Stimulated activated CD4-positive, alpha-beta T cell treated with anti-CD3 and anti-CD28 coated beads, Interleukin-1b, Interleukin-23, amount 100 ng/mL, for 4 hours (primary cell): Measurements from ENCODE around the gene OR4E2.
"Not testable (repeated sequence)": the region's sequence is repeated elsewhere in the genome, so short reads cannot be mapped to it uniquely, and the experiment has no call there.

ENCODE experiments used
- DNase-seq, 2 donors: peaks; one replicate each; pipeline ENCODE4 v3.0.0-alpha.2; 2020; ENCODE audit warnings: low read depth in 2 of 2

The OR4E2 gene

DNA sequence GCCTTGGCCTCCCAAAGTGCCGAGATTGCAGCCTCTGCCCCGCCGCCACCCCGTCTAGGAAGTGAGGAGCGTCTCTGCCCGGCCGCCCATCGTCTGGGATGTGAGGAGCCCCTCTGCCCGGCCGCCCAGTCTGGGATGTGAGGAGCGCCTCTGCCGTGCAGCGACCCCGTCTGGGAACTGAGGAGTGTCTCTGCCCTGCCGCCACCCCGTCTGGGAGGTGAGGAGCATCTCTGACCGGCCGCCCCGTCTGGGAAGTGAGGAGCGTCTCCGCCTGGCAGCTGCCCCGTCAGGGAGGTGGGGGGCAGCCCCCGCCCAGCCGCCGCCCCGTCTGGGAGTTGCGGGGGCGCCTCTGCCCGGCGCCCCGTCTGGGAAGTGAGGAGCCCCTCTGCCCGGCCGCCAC lies 44.0 kb downstream of the OR4E2 start:
- not testable (repeated sequence) for DNase-seq

GRCh38 chr14:21698538-21698937 lies 44.9 kb downstream of the OR4E2 start:
- DNase-seq: not testable (repeated sequence)

- no peak for DNase-seq
These were observed 45.9 kb downstream of the OR4E2 start for GRCh38 chr14:21699551-21699950.

DNA sequence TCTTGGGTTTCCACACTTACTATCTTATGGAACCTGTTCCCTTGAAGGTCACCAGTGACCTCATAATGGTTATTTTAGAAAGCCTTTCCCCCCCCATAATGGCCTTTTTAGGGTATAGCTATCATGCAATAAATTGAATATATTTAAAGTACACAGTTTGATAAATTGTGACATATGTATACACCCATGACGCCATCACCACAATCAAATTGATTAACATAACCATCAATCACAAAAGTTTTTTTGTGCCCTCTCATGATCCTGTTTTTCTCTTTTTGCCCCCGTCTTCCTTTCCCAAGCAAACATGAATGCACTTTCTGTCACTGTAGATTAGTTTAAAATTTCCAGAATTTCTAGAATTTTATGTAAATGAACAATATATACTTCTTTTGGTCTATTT lies 48.7 kb downstream of the OR4E2 start:
- DNase-seq: no peak

DNA sequence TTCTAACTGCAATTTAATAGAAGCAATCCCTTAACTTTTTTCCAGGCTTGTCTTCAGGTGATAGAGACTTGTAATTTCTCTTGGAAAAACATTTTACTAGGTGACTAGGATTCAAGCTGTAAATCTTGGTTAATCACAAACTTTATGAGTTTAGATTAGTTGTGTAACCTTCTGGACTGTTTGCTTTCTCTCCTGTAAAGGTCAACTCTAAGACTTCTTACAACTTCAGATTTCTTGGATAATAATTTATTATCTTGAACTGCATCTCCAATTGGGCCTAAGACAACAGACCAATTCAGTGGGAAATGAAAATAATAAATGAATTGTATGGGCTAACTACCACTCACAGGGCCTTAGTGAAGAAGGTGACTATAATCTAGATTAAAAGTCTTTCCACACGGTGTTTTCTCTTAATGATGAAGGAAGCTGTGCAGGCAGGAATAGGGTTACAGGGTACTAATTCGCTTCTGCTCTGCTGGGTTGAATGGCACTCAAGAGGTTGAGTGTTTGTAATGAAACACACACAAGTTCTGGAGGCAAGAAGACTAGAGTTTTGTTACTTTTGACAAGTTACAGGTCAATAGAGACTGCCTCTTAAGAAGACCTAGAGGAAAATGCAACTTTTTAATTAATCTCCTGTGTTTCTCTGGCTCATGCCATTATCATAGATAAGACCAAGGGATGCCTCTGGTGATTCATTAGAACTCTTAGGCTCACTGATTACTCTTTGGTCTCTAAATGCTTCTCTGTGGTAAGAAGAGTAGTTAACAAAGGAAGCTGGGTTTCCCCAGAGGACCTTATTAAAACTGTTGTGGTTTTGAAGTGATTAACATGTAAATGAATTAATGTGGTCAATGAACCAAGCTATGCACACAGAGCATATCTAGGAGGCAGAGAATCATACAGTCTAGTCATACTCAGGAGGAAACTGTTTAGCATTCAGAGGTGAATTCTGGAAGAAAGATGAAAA lies 50.0 kb downstream of the OR4E2 start:
- no peak for DNase-seq

DNA sequence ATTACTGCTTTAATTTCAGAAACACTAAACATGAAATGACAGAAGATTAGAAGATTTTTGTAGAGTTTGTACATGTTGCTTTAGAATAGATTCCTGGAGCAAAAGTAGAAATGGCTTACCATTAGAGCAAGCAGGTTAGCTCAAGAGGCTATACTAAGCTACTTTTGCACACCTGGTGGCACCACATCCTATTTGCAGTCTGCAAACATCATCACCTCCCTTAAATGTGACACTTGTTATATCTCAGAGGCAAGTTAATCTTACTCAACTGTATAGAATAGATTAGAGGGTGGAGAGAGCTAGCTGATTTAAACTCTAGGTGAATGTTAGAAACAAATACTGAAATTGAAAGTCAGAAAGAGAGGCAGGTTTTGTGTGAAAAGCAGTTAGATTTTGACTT lies 50.7 kb downstream of the OR4E2 start:
- DNase-seq: no peak

DNA sequence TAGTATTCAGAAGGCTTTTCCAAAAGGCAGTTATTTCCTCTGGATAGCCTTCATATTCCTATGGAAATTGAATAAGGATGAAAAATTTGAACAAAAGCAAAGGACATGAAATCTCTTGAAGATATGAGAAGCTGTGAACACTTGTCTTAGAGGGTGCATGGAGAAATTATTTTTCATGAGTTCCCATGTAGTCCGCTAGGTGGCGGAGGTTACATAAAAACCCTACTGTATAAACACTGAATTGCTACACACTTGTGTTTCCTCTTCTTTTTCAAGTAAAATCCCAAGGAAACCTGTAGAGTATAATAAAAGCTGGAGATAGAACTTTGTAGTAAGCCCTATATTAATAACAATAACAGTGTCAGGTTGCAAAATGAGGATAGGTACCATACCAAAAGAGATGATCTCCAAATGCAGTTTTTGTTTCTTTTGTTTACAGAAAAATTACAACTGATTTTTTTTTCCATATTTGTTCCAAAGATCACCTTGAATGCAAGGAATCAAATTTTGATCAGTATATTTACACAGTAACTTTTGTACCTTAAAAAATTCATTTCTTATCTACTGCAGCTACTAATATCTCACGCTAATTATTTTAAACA lies 57.8 kb downstream of the OR4E2 start:
- DNase-seq: no peak

GRCh38 chr14:21712036-21712435 lies 58.4 kb downstream of the OR4E2 start:
- no peak for DNase-seq

- no peak for DNase-seq
These were observed 60.8 kb downstream of the OR4E2 start for GRCh38 chr14:21714318-21714929.
